GM19397 (cell line): ENCODE data around the gene CFAP119.

ENCODE experiments used
- ATAC-seq: cut with Tn5 transposase; IDR thresholded peaks from one replicate; pipeline ENCODE4 v1.9.1; 2021; ENCODE audit warnings: mild to moderate bottlenecking, moderate library complexity; ENCODE audit not compliant: unreplicated experiment

Gene CFAP119

DNA sequence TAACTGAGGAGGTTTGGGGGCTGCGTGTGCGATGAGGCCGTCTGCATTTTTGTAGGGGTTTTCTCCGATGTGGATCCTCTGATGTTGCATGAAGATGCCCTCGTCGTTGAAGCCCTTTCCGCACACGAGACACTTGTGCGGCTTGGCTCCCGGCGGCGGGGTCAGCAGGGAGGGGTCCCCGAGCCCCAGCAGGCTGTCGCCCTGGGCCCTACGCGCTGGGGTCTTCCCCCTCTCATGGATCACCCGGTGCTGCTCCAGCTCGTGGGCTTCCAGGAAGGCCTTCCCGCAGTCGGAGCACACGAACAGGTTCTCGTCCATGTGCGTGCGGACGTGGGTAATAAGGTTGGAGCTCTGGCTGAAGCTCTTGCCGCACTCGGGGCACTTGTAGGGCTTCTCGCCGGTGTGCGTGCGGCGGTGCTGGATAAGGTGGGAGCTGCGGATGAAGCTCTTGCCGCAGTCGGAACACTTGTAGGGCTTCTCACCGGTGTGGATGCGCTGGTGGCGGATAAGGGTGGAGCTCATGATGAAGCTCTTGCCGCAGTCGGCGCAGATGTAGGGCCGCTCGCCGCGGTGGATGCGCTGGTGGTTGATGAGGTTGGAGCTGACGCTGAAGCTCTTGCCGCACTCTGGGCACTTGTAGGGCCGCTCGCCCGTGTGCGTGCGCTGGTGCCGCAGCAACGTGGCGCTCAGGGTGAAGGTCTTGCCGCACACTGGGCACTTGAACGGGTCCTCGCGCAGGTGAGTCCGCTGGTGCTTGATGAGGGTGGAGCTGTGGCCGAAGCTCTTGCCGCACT, 20.8 kb upstream of the CFAP119 start:
- no peak for ATAC-seq

DNA sequence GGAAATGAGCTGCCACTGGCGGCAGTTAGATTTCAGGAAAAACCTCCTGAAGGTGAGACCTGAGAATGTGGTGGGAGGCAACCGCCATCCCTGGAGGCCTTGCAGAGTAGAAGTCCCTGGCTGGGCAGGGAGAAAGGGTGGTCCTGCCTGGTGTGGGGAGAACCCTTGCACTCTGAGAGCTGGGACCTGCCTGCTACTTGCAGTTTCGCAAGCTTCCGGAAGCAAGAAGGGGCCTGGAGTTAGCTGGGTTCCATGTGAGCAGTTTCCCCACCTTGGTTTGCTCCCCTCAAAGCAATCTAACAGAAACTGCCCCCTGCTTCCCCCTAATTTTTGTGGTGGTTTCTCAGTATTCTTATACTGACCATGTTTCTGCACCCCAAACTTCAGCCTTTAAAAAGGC, 18.7 kb upstream of the CFAP119 start:
- no peak for ATAC-seq

DNA sequence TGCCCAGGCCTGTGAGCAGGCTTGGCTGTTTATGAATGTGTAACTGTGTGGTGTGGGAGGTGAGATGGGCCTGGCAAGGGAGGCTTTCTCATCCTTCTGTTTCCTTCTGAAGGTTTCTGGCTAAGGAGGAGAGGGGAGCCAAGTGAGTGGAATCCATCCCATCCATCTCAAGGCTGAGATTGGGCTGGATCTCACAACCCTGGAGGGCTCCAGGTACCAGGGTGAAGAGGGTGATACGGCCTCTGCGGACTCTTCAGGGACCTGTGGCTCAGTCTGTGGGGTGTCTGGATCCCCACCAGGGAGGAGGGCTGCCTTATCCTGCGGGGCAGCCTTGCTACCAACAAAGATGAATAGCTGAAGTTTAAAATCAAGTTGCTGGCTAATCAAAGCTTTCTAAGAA, 18.2 kb upstream of the CFAP119 start:
- ATAC-seq = no peak

DNA sequence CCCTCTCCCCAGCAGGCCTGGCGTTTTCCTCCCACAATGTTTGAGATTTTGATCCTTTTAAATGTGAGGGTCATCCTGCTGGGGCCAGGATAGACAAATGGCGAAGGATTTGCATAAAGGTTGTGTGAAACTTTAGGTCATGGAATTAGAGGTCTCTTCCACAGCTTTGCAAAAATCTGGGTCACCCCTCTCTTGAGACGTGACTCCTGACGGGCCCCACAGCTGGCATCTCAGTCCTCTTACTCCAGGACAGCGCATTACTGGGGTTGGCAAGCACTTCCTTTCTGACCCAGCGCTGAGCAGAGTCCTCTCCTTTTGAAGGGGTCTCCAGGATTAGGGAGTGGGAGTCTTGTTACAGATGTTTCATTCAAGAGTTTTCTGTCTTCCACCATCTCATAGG, 17.7 kb upstream of the CFAP119 start:
- ATAC-seq = no peak

DNA sequence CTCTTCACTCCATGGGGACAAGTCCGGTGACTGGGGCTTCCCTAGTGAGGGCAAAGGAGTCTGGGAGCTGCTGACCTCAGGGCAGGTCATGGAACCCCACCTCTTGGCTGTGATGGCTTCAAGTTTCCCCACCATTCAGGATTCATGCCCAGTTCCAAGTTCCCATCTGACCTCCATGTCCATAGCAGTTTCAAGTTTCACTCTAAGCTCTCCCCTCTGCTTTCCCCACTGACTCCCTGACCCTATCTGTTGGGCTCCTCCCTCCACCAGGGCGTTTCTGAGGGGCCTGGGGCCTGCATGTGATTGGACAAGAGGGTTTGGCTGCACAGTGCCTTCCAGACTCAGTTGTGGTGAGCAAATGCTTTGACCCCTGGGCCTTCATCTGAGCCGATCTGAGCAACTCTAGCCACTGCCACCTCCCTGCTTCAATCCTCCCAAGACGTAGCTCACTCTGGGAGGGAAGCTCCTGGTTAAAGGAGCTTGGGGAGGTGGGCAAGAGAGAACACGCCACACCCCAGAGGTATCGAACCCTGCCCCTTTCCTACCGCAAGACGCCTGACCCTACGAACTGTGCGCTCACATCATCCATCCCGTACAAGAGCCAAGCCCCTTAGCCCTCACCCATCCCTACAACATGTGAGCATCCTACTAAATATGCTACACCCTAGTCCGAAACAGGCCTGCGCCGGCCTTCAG, 16.8 kb upstream of the CFAP119 start:
- no peak for ATAC-seq

DNA sequence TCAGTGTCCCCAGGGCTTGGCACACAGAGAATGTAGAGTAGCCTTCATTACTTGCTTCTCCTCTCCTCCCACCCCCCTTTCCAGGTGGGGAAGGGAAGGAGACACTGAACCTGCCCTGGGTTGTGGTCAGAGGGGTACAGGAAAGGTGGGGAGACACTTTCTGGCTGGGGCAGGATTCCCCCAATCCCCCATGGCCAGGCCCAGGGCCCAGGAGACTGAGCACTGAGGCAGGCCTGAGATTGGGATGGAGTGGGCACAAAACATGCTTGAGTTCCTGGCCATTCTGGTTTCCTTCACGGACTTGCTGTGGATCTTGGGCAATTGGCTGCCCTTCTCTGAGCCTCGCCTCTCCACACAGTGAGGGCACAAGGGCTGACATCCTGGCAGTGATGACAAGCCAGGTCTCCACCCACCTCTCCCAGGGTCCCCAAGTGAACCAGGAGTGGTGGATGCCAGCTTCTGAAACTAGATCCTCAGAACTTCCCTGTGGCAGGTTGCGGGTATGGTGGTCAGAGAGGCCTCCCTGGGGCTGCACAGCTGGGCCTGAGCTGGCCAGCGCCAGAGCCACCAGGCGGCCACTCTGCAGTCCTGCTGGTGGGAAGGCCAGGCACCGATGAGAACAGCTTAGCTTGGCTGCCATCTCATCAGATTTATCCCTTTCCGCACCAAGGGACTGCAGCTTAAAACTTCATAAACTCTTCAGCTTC, 15.9 kb upstream of the CFAP119 start:
- ATAC-seq = no peak

DNA sequence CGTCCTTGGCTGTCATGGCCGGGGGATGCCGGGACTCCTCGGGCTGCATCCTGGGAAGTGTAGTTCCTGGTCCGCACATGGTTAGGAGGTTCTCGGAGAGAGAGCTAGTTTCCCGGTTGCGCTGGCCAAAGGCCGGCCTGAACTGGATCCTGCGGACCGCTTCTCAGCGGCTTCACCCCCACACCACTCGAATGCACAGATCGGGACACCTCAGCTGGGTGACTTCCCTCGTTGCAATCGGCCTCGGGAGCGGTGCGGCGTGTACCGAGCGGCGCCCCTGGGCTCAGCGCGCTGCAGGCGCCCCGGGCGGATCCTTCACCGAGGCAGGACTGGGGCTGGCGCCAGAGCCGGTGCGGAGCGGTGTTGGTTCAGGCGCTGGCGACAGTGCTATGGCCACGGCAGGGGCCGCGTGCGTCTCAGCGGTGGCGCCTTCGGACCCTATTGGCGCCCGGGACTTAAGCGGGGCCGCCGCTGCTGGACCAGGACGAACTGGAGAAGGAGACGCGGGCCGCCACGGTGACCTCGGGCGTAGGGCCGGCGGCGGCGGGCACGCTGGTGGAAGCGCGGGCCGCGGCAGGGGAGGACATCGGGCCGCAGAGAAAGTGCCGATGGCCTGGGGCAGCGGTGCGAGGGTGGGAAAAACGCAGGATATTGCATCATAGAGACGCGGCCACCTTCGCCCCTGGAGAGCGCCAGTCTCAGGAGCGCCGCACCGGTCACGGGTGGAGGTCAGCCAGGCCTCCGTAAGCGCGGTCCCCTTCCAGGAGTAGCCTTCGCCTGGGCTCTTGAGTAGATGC, 13.7 kb upstream of the CFAP119 start:
- ATAC-seq = peak; percentile 47

DNA sequence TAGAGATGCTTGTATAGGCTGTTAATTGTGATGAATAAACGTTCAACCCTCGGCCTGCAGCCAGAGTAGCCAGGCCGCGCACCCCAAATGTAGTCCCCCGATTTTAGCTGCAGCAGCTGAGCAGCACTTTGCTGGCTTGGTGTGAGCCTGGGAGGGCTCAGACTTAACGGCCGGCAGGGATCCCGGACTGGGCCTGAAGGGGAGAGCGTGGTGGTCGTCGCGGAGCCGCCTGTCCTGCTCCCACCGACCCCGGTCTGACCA, 13.2 kb upstream of the CFAP119 start:
- ATAC-seq = no peak

DNA sequence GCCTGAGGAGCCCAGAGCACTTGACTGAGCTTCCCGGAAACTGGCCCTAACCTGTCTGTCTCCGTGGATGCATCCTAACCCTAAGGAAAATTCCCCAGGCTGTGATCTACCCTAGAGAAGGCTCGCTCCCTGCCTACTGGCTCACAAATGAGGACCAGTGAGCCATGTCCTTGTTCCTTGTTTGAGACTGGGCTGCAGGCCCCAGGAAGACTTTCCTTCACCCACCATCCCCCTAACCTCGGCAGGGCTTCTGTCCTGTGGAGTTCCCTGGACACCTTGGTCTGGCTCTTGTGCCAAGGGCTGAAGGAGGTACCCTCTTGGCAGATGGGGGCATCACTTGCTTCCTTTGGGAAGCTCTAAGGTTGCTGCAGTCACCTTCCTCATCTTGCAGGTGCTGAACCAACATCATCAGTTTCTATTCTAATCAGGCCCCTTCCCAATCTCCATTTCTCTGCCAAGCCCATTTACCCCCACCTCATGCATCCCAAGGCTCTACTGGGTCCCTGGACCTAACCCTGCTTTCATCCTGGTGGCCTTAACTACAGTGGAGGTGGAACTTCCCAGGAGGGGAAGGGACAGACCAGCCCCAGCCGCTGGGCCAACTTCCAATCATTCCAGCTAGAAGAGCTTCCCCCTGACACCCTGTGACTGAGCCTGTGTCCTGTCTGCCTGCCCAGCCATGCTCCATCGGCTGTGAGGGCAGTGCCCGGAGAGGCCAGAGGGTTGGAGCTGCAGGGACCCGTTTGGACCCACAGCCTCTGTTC, 12.7 kb upstream of the CFAP119 start:
- ATAC-seq = no peak

DNA sequence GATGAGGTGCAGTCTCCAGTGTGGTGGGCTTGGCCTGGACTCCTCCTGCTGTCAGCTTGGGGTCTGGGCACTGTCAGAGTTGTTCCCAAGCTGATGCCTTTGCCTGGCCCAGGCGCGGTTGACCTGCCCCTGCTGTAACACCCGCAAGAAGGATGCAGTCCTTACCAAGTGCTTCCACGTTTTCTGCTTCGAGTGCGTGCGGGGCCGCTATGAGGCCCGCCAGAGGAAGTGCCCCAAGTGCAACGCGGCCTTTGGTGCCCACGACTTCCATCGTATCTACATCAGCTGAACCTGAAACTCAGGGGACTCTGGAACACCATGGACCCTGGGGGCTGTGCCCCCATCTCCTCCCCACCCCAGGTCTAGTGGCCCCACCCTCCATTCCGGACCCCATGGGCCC, 12.0 kb upstream of the CFAP119 start:
- ATAC-seq = no peak

DNA sequence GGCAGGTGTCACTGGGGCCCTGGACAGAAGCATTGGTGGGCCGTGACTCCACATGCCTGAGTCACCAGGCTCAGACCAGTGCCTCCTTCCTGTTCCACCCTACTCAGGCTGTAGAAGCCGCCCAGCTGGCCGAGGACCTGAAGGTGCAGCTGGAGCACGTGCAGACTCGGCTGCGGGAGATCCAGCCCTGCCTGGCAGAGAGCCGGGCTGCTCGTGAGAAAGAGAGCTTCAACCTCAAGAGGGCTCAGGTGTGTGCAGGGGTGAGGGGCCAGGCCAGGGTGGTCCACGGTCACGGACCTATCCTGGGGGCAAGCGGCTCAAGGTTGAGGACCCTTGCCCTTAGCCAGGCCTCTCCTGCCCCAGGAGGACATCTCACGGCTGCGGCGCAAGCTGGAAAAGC, 9.9 kb upstream of the CFAP119 start:
- no peak for ATAC-seq

DNA sequence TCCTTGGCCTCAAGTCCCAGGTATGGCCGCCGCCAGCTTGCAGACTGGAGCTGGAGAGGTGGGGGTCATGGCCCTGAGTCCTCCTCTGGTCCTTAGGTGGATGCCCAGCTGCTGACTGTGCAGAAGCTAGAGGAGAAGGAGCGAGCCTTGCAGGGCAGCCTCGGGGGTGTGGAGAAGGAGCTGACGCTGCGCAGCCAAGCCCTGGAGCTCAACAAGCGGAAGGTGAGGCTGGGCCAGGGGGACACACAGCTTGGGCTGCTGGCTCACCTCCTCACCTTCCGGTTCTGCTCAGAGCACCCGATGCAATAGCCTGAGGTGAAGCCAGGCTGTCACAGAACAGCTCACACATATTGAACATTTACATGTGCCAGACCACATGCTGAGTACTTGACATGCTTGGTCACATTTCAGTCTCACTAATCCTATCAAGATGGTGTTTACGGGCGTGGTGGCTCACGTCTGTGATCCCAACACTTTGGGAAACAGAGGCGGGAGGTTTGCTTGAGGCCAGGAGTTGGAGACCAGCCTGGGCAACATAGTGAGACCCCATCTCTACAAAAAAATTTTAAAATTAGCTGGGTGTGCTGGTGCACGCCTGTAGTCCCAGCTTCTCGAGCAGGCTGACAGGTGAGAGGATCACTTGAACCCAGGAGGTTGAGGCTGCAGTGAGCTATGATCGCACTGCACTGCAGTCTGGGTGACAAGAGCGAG, 7.7 kb upstream of the CFAP119 start:
- ATAC-seq = no peak

DNA sequence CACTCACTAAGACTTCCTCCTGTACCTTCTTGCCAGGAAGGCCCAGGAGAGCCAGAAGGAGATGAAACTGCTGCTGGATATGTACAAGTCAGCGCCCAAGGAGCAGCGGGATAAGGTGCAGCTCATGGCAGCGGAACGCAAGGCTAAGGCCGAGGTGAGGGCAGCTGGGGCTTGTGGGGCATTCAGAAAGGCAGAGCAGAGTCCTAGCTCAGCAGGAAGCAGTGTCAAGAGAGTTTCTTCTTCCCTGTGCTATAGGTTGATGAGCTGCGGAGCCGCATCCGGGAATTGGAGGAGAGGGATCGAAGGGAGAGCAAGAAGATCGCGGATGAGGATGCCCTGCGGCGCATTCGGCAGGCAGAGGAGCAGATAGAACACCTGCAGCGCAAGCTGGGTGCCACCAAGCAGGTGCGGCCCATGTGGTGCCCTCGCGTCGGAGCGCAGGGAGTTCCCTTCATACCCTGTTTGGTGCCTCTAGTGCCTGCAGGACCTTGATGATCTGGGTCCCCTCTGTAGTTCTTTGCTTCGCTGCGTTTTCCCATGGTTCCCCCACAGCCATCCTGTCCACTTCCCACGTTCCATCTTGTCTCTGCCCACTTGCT, 6.8 kb upstream of the CFAP119 start:
- ATAC-seq = no peak

DNA sequence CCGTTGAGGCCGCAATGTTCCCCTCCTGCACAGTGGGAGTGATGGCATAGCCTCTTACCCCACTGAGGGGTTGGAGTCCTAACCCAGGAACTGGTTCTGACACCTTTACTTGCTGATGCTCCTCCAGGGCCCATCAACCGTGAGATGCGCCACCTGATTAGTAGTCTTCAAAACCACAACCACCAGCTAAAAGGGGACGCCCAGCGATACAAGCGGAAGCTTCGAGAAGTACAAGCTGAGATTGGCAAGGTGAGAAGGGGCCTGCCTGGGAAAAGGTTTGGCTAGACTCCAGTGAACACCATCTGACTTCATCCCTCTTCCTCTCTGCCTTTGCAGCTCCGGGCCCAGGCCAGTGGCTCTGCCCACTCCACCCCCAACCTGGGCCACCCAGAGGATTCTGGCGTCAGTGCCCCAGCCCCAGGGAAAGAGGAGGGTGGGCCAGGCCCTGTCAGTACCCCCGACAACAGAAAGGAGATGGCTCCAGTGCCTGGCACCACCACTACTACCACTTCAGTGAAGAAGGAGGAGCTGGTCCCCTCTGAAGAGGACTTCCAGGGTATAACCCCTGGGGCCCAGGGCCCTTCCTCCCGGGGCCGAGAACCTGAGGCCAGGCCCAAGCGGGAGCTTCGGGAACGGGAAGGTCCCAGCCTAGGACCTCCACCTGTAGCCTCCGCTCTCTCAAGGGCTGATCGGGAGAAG, 6.1 kb upstream of the CFAP119 start:
- no peak for ATAC-seq

DNA sequence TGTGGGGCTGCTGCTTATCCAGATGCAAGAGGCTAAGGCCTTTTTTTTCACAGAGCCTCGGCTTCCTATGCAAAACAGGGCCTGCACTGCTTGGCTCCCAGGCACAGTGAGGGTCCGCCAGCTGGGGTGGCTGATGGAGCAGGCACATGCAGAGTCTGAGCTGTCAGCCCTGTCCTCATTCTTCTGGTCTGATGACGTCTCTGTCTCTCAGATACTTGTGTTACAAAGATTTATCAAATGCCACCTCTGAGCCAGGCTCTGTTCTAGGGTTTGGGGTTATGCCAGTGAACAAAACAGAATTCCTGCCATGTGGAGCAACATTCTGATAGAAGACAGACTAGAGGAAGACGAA, 5.0 kb upstream of the CFAP119 start:
- ATAC-seq = no peak

DNA sequence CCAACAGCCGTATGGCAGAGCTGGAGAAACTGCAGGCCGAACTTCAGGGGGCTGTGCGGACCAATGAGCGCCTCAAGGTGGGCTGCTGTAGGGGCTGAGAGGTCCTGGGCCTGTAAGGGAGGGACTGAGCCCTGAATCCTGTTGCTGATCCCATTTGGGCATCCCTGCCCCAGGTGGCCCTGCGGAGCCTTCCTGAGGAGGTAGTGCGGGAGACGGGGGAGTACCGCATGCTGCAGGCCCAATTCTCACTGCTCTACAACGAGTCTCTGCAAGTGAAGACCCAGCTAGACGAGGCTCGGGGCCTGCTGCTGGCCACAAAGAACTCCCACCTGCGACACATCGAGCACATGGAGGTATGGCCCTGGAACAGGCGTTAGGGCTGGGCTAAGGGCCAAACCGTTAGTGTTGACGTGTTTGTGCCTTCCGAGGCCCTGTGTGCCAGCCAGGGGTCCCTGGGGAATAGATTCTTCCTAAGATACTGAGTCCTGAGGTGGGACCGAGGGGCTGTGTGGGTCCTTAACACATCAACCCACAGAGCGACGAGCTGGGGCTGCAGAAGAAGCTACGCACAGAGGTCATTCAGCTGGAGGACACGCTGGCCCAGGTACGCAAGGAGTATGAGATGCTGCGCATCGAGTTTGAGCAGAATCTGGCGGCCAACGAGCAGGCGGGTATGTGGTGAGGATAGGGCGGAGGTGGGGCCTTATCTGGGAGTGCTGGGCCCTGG, 4.5 kb upstream of the CFAP119 start:
- no peak for ATAC-seq

DNA sequence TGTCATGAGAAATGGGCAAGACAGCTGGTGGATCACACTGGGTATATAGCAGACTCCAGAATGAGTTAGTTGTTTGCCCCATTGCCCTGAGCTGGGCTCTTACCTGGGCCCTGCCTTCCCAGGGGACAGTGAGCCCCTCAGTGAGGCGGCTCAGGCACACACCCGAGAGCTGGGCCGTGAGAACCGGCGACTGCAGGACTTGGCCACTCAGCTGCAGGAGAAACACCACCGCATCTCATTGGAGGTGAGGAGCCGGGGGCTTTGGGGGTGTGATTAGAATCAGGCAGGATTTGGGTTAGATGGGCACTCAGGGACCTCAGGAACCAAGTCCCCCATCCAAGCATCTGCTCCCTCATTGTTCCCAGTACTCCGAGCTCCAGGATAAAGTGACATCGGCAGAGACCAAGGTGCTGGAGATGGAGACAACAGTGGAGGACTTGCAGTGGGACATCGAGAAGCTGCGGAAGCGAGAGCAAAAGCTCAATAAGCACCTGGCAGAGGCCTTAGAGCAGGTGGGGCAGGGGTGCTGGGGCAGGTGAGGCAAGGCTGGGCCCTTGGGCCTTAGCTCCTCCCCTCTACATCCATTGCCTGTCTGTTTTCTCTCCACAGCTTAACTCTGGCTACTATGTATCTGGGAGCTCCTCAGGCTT, 3.1 kb upstream of the CFAP119 start:
- ATAC-seq = no peak

DNA sequence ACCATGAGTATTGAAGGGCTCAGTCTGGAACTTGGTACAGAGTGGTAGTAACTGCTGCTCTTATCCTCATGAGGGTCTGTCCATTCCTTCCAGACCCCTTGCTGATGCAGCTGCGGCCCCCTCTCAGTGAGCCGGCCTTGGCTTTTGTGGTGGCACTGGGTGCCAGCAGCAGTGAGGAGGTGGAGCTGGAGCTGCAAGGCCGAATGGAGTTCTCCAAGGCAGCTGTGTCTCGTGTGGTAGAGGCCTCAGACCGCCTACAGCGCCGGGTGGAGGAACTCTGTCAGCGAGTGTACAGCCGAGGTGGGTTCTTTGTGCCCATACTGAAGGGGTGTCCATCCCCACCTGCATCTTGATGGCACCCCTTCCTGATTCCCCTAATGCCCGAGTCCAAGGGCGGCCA, 2.2 kb upstream of the CFAP119 start:
- no peak for ATAC-seq
